Neutrophil (primary cell): ENCODE data around the gene RAB3A.

ENCODE experiments used
- H3K27ac ChIP-seq: fragments of 200-600 bp; sonication (generic); 2 replicates; pipeline ENCODE4 v1.5.1; 2016; ENCODE audit warnings: mild to moderate bottlenecking, moderate library complexity
- H3K27me3 ChIP-seq: fragments of 200-600 bp; sonication (generic); 2 replicates; pipeline ENCODE4 v1.6.0; 2016; ENCODE audit warnings: mild to moderate bottlenecking
- H3K36me3 ChIP-seq: fragments of 200-600 bp; sonication (generic); 2 replicates; pipeline ENCODE4 v1.5.1; 2017
- H3K4me1 ChIP-seq, 2 experiments: fragments of 200-600 bp in 1 of 2; sonication (generic) in 1 of 2; 1 replicate in 1 of 2; 2 replicates in 1 of 2; pipeline versions ENCODE4 v1.5.1 to v1.6.1; 2013 to 2016; ENCODE audit warnings: low read depth in 1 of 2, low read length in 1 of 2, mild to moderate bottlenecking in 1 of 2, moderate library complexity in 1 of 2; ENCODE audit not compliant: control insufficient read depth in 1 of 2, insufficient read depth in 1 of 2
- H3K4me3 ChIP-seq, 2 experiments: fragments of 200-600 bp in 1 of 2; sonication (generic) in 1 of 2; 1 replicate in 1 of 2; 2 replicates in 1 of 2; pipeline ENCODE4 v1.5.1; 2013 to 2016; ENCODE audit warnings: low read depth in 1 of 2, low read length in 1 of 2, mild to moderate bottlenecking in 1 of 2, moderate library complexity in 1 of 2
- H3K9me3 ChIP-seq: fragments of 200-600 bp; sonication (generic); 2 replicates; pipeline ENCODE4 v1.5.1; 2016
- CTCF ChIP-seq: fragments of 200-600 bp; sonication (generic); IDR thresholded peaks from 2 replicates; pipeline ENCODE4 v1.5.1; 2016; ENCODE audit warnings: antibody characterized with exemption

The RAB3A gene

GRCh38 chr19:18157465-18158063, 46.3 kb downstream of the RAB3A start:
- H3K27ac ChIP-seq: no peak overlapping the region
- no peaks in the 10 kb centered on the region for H3K27me3 ChIP-seq
- no peak overlapping the region for H3K4me3 ChIP-seq
- H3K9me3 ChIP-seq: no peaks in the 10 kb centered on the region
- no peaks in the 10 kb centered on the region for H3K36me3 ChIP-seq
- no peak for TF ChIP-seq CTCF
- peaks cover 23% of the 10 kb centered on the region in 2 experiments for H3K4me1 ChIP-seq

GRCh38 chr19:18156841-18157464, 46.9 kb downstream of the RAB3A start:
- Histone ChIP-seq H3K27me3 (no peaks in the 10 kb centered on the region), H3K4me3 (no peak overlapping the region), H3K36me3 (no peaks in the 10 kb centered on the region), H3K27ac (no peak overlapping the region), H3K4me1 (peaks cover 28 to 29% of the 10 kb centered on the region in 2 experiments), H3K9me3 (no peaks in the 10 kb centered on the region)
- no peak for TF ChIP-seq CTCF

GRCh38 chr19:18156268-18156667, 47.6 kb downstream of the RAB3A start:
- H3K27ac ChIP-seq: no peak overlapping the region
- H3K4me3 ChIP-seq: no peak overlapping the region
- no peaks in the 10 kb centered on the region for H3K9me3 ChIP-seq
- H3K36me3 ChIP-seq: peaks cover 2% of the 10 kb centered on the region
- H3K27me3 ChIP-seq: no peaks in the 10 kb centered on the region
- H3K4me1 ChIP-seq: peaks cover 29 to 31% of the 10 kb centered on the region in 2 experiments
- TF ChIP-seq CTCF: no peak

- no peaks in the 10 kb centered on the region for H3K9me3 ChIP-seq
- H3K27me3 ChIP-seq: no peaks in the 10 kb centered on the region
- peaks cover 24 to 25% of the 10 kb centered on the region in 2 experiments for H3K4me1 ChIP-seq
- no peak overlapping the region for H3K27ac ChIP-seq
- TF ChIP-seq CTCF: no peak
- peaks cover 11% of the 10 kb centered on the region for H3K36me3 ChIP-seq
- no peak overlapping the region for H3K4me3 ChIP-seq
Measured at GRCh38 chr19:18155095-18156087, 48.5 kb downstream of the RAB3A start.

GRCh38 chr19:18153556-18154134, 50.2 kb downstream of the RAB3A start:
- Histone ChIP-seq H3K27ac (peak overlapping the region; percentile 99), H3K9me3 (no peaks in the 10 kb centered on the region), H3K27me3 (no peaks in the 10 kb centered on the region), H3K36me3 (peaks cover 28% of the 10 kb centered on the region), H3K4me1 (peaks cover 24 to 25% of the 10 kb centered on the region in 2 experiments), H3K4me3 (peak overlapping the region; percentile 94 to 99)
- no peak for TF ChIP-seq CTCF
